Loucy (cell line): ENCODE results near the gene KCNK5.
A peak's percentile ranks its signal among the peaks of the same experiment; 100 is the strongest.

Experiments
- H2AFZ ChIP-seq: fragments of 200-600 bp; sonication (generic); 2 replicates; pipeline ENCODE4 v1.6.0; 2016; ENCODE audit warnings: antibody characterized with exemption, mild to moderate bottlenecking, low read length, moderate library complexity
- H3F3A ChIP-seq: fragments of 200-600 bp; 2 replicates; pipeline ENCODE4 v1.6.0; 2016; ENCODE audit warnings: antibody characterized with exemption, low read depth, mild to moderate bottlenecking
- H3K27me3 ChIP-seq: fragments of 200-600 bp; sonication (generic); 2 replicates; pipeline ENCODE4 v1.6.1; 2014; ENCODE audit warnings: low read length, mild to moderate bottlenecking; ENCODE audit not compliant: insufficient read depth, poor library complexity, severe bottlenecking
- H3K36me3 ChIP-seq: fragments of 200-600 bp; sonication (generic); 2 replicates; pipeline ENCODE4 v1.6.1; 2016; ENCODE audit warnings: low read length; ENCODE audit not compliant: insufficient read depth
- H3K4me1 ChIP-seq: fragments of 200-600 bp; sonication (generic); 2 replicates; pipeline ENCODE4 v1.5.1; 2014; ENCODE audit warnings: low read length, mild to moderate bottlenecking; ENCODE audit not compliant: insufficient read depth, poor library complexity, severe bottlenecking
- H3K4me2 ChIP-seq: fragments of 200-600 bp; sonication (generic); 2 replicates; pipeline ENCODE4 v1.6.0; 2014; ENCODE audit warnings: antibody characterized with exemption, low read length, low read depth, mild to moderate bottlenecking; ENCODE audit not compliant: poor library complexity, severe bottlenecking
- H3K4me3 ChIP-seq: fragments of 200-600 bp; sonication (generic); 2 replicates; pipeline ENCODE4 v1.5.1; 2014; ENCODE audit warnings: low read length, mild to moderate bottlenecking, mixed read lengths; ENCODE audit not compliant: poor library complexity, severe bottlenecking
- H3K79me2 ChIP-seq: fragments of 200-600 bp; sonication (generic); 2 replicates; pipeline ENCODE4 v1.6.1; 2014; ENCODE audit warnings: low read length; ENCODE audit not compliant: insufficient read depth
- H3K9ac ChIP-seq: fragments of 200-600 bp; sonication (generic); 2 replicates; pipeline ENCODE4 v1.6.0; 2014; ENCODE audit warnings: mild to moderate bottlenecking, low read depth, low read length, moderate library complexity; ENCODE audit not compliant: poor library complexity, severe bottlenecking
- H3K9me2 ChIP-seq: fragments of 200-600 bp; sonication (generic); replicated peaks from 2 replicates; pipeline ENCODE4 v1.6.1; 2016; ENCODE audit warnings: low read depth, low read length, mixed read lengths
- H3K9me3 ChIP-seq: fragments of 200-600 bp; sonication (generic); 2 replicates; pipeline ENCODE4 v1.6.1; 2014; ENCODE audit warnings: mild to moderate bottlenecking, antibody characterized with exemption, low read length, low read depth; ENCODE audit not compliant: insufficient read depth
- H4K20me1 ChIP-seq: fragments of 200-600 bp; sonication (generic); 2 replicates; pipeline ENCODE4 v1.6.0; 2014; ENCODE audit warnings: antibody characterized with exemption, low read length, mild to moderate bottlenecking; ENCODE audit not compliant: insufficient read depth, poor library complexity, severe bottlenecking
- CTCF ChIP-seq: fragments of 200-600 bp; sonication (generic); conservative IDR thresholded peaks from 2 replicates; pipeline ENCODE4 v1.5.1; 2014; ENCODE audit warnings: mild to moderate bottlenecking, antibody characterized with exemption, low read length
- EZH2phosphoT487 ChIP-seq: fragments of 200-600 bp; IDR thresholded peaks from 2 replicates; pipeline ENCODE4 v1.6.1; 2018; ENCODE audit warnings: antibody characterized with exemption, mild to moderate bottlenecking, moderate library complexity, borderline replicate concordance

The KCNK5 gene

GRCh38 chr6:39208223-39208739 lies 21.0 kb downstream of the KCNK5 start:
- TF ChIP-seq EZH2phosphoT487 (no peak), CTCF (no peak)
- H3K4me2 ChIP-seq: no peak overlapping the region
- H3K9ac ChIP-seq: peak overlapping the region; percentile 36
- no peaks in the 10 kb centered on the region for H3K9me2 ChIP-seq
- H4K20me1 ChIP-seq: no peaks in the 10 kb centered on the region
- no peaks in the 10 kb centered on the region for H3K27me3 ChIP-seq
- no peaks in the 10 kb centered on the region for H3K36me3 ChIP-seq
- no peak overlapping the region for H3K4me3 ChIP-seq
- H3K79me2 ChIP-seq: peaks cover 20% of the 10 kb centered on the region; the same call in 1 of the 2 replicates
- no peak overlapping the region for H2AFZ ChIP-seq
- H3K4me1 ChIP-seq: peaks cover 37% of the 10 kb centered on the region
- no peaks in the 10 kb centered on the region for H3K9me3 ChIP-seq
- no peaks in the 10 kb centered on the region for H3F3A ChIP-seq

GRCh38 chr6:39207416-39208222 lies 21.7 kb downstream of the KCNK5 start:
- peaks cover 37% of the 10 kb centered on the region for H3K4me1 ChIP-seq
- no peaks in the 10 kb centered on the region for H4K20me1 ChIP-seq
- H3K9me3 ChIP-seq: no peaks in the 10 kb centered on the region
- H3K9me2 ChIP-seq: no peaks in the 10 kb centered on the region
- H3K79me2 ChIP-seq: peaks cover 20% of the 10 kb centered on the region; the same call in 1 of the 2 replicates
- H2AFZ ChIP-seq: no peak overlapping the region
- H3K36me3 ChIP-seq: no peaks in the 10 kb centered on the region
- H3F3A ChIP-seq: no peaks in the 10 kb centered on the region
- H3K27me3 ChIP-seq: no peaks in the 10 kb centered on the region
- no peak overlapping the region for H3K4me3 ChIP-seq
- H3K9ac ChIP-seq: peak overlapping the region; percentile 36
- TF ChIP-seq EZH2phosphoT487 (no peak), CTCF (no peak)
- no peak overlapping the region for H3K4me2 ChIP-seq

- H3K9ac ChIP-seq: no peak overlapping the region
- no peaks in the 10 kb centered on the region for H3K9me2 ChIP-seq
- H3K79me2 ChIP-seq: peaks cover 20% of the 10 kb centered on the region; the same call in 1 of the 2 replicates
- H3K4me2 ChIP-seq: no peak overlapping the region
- TF ChIP-seq CTCF: no peak
- TF ChIP-seq EZH2phosphoT487: no peak
- H3F3A ChIP-seq: no peaks in the 10 kb centered on the region
- no peaks in the 10 kb centered on the region for H3K27me3 ChIP-seq
- no peak overlapping the region for H2AFZ ChIP-seq
- H4K20me1 ChIP-seq: no peaks in the 10 kb centered on the region
- no peaks in the 10 kb centered on the region for H3K9me3 ChIP-seq
- no peak overlapping the region for H3K4me3 ChIP-seq
- H3K4me1 ChIP-seq: peaks cover 37% of the 10 kb centered on the region
- H3K36me3 ChIP-seq: no peaks in the 10 kb centered on the region
These were observed 23.0 kb downstream of the KCNK5 start for GRCh38 chr6:39206250-39206721.
